MCF 10A (cell line): ENCODE results near the gene ULK2. TPM values are rescaled to one million over a fixed set of nuclear protein-coding genes. Genes with fewer than 3 reads are reported as not detected.

Source experiments
- BruUV-seq: library from RNA; stranded (reverse); fragments of 400-500 nt; replicated peaks from 2 replicates; lab custom pipeline; 2021; lab: Mats Ljungman, UMichigan
- CTCF ChIA-PET: fragments of 300-600 bp; sonication (Branson Sonifier 250); formaldehyde crosslinking; extraction: SDS; loops from one replicate; lab custom pipeline; 2021; ENCODE audit warnings: antibody characterized with exemption, inconsistent platforms; lab: Yijun Ruan, JAX
- POLR2A ChIA-PET: fragments of 300-600, 350-650 bp; sonication (Branson Sonifier 250); formaldehyde crosslinking; extraction: SDS; loops from one replicate; lab custom pipeline; 2020; ENCODE audit warnings: antibody characterized with exemption, inconsistent platforms; lab: Yijun Ruan, JAX
- DNase-seq: peaks from one replicate; pipeline ENCODE4 v3.0.0-alpha.2; 2018; ENCODE audit not compliant: unreplicated experiment
- H3K27ac Mint-ChIP-seq: one replicate; pipeline ENCODE4 v1.8.0; 2022; ENCODE audit warnings: mild to moderate bottlenecking, low read depth, mixed read lengths; ENCODE audit not compliant: unreplicated experiment
- H3K27me3 Mint-ChIP-seq: one replicate; pipeline ENCODE4 v1.8.0; 2022; ENCODE audit warnings: mixed read lengths; ENCODE audit not compliant: insufficient read depth, unreplicated experiment
- H3K36me3 Mint-ChIP-seq: one replicate; pipeline ENCODE4 v1.8.0; 2022; ENCODE audit warnings: mild to moderate bottlenecking, moderate library complexity, mixed read lengths; ENCODE audit not compliant: insufficient read depth, unreplicated experiment
- H3K4me1 Mint-ChIP-seq: one replicate; pipeline ENCODE4 v1.8.0; 2022; ENCODE audit warnings: mixed read lengths; ENCODE audit not compliant: insufficient read depth, unreplicated experiment
- H3K4me3 Mint-ChIP-seq: one replicate; pipeline ENCODE4 v1.8.0; 2022; ENCODE audit warnings: mild to moderate bottlenecking, moderate library complexity, mixed read lengths; ENCODE audit not compliant: unreplicated experiment
- H3K9me3 Mint-ChIP-seq: one replicate; pipeline ENCODE4 v1.8.0; 2022; ENCODE audit warnings: mixed read lengths; ENCODE audit not compliant: unreplicated experiment
- CTCF ChIP-seq: fragments of 200-600 bp; IDR thresholded peaks from one replicate; pipeline ENCODE4 v1.8.0; 2022; ENCODE audit warnings: antibody characterized with exemption, mild to moderate bottlenecking; ENCODE audit not compliant: unreplicated experiment
- intact Hi-C: fragments of 100-400 bp; cut with micrococcal nuclease; formaldehyde crosslinking; loops from 2 replicates; pipeline ENCODE4 v1.14.1; 2022
- total RNA-seq: library from RNA; stranded (reverse); gene quantifications from 2 replicates; pipeline ENCODE4 v1.2.3, GENCODE V29; 2022

Gene ULK2
- total RNA-seq, 1 experiment from 2014 or later, result 7.9 TPM

- DNase-seq, result no peak
- Mint-ChIP-seq H3K4me1 (peaks cover 5% of the 10 kb centered on the region), H3K36me3 (peaks cover 2% of the 10 kb centered on the region), H3K27ac (no peak overlapping the region), H3K4me3 (no peak overlapping the region), H3K27me3 (no peaks in the 10 kb centered on the region), H3K9me3 (no peaks in the 10 kb centered on the region)
- no TSS peak for BruUV-seq
- intact Hi-C loops, result loop anchor here (5.0 kb wide), 2 partner anchors 53 to 323 kb away; partner anchors contain the start of gene SLC47A2
- POLR2A ChIA-PET, result no interaction called here
- CTCF ChIA-PET, result interaction anchor here (0.6 to 4.5 kb wide), 3 partner anchors 15 to 109 kb away, joined by 3 to 41 read pairs (median 3); no protein-coding TSS in a partner anchor
- no peak for TF ChIP-seq CTCF
Observed at GRCh38 chr17:19769946-19770652, 97.6 kb downstream of the ULK2 start.

GRCh38 chr17:19768046-19768782 is 99.5 kb downstream of the ULK2 start:
- CTCF ChIA-PET, result interaction anchor here (0.6 to 7.9 kb wide), 6 partner anchors 10 to 256 kb away, joined by 3 to 120 read pairs (median 21); no protein-coding TSS in a partner anchor
- Mint-ChIP-seq H3K9me3 (no peaks in the 10 kb centered on the region), H3K4me1 (peaks cover 5% of the 10 kb centered on the region), H3K27ac (no peak overlapping the region), H3K36me3 (no peaks in the 10 kb centered on the region), H3K27me3 (no peaks in the 10 kb centered on the region), H3K4me3 (no peak overlapping the region)
- POLR2A ChIA-PET, result interaction anchor here (0.6 to 2.2 kb wide), 3 partner anchors 120 to 419 kb away, joined by 3 to 10 read pairs (median 3); partner anchors contain the start of gene ALDH3A2
- intact Hi-C loops, result loop anchor here (5.0 kb wide), 2 partner anchors 51 to 321 kb away; partner anchors contain the start of gene SLC47A2
- DNase-seq, result no peak
- BruUV-seq, result no TSS peak
- no peak for TF ChIP-seq CTCF

- ChIA-PET POLR2A (interaction anchor here (0.9 to 2.2 kb wide), 6 partner anchors 39 to 404 kb away, joined by 3 to 10 read pairs (median 5); partner anchors contain the start of genes ALDH3A2 and B9D1), CTCF (interaction anchor here (0.5 to 7.9 kb wide), 45 partner anchors 12 to 1390 kb away, joined by 3 to 120 read pairs (median 5); partner anchors contain the start of genes ALDH3A2, B9D1 and SLC47A2)
Observed at GRCh38 chr17:19766421-19767270, 101.1 kb downstream of the ULK2 start.

More at GRCh38 chr17:19766421-19767270, 101.1 kb downstream of the ULK2 start:
- H3K4me3 Mint-ChIP-seq, result no peak overlapping the region
- no peak overlapping the region for H3K27ac Mint-ChIP-seq
- peaks cover 5% of the 10 kb centered on the region for H3K4me1 Mint-ChIP-seq
- no TSS peak for BruUV-seq
- no peaks in the 10 kb centered on the region for H3K27me3 Mint-ChIP-seq
- peak; percentile 99 for TF ChIP-seq CTCF
- H3K36me3 Mint-ChIP-seq, result no peaks in the 10 kb centered on the region
- H3K9me3 Mint-ChIP-seq, result no peaks in the 10 kb centered on the region
- intact Hi-C loops, result loop anchor here (1.0 to 5.0 kb wide), 4 partner anchors 49 to 404 kb away; partner anchors contain the start of genes B9D1 and SLC47A2
- DNase-seq, result peak; percentile 74
